Fibroblast of pulmonary artery (primary cell): ENCODE data around the gene FAM20A.

Experiments
- DNase-seq: peaks from one replicate; pipeline ENCODE4 v3.0.0-alpha.2; 2010; ENCODE audit warnings: low read depth
- H3K4me3 ChIP-seq: replicated peaks from 2 replicates; pipeline ENCODE4 v1.5.1; 2011; ENCODE audit warnings: low read depth, mild to moderate bottlenecking, control low read depth, low read length, moderate library complexity
- CTCF ChIP-seq: IDR thresholded peaks from 2 replicates; pipeline ENCODE4 v1.5.1; 2011; ENCODE audit warnings: mild to moderate bottlenecking, control low read depth, low read length, inconsistent platforms; ENCODE audit errors: missing control alignments

The FAM20A gene

GRCh38 chr17:68616334-68616733 is 15.2 kb upstream of the FAM20A start:
- H3K4me3 ChIP-seq: no peak overlapping the region
- no peak for TF ChIP-seq CTCF
- DNase-seq: no peak

GRCh38 chr17:68614718-68615117 is 13.6 kb upstream of the FAM20A start:
- TF ChIP-seq CTCF: no peak
- DNase-seq: no peak
- H3K4me3 ChIP-seq: no peak overlapping the region

- TF ChIP-seq CTCF: peak; percentile 74
- peak; percentile 69 for DNase-seq
- H3K4me3 ChIP-seq: no peak overlapping the region
These were observed 12.7 kb upstream of the FAM20A start for GRCh38 chr17:68613739-68614298.

- no peak overlapping the region for H3K4me3 ChIP-seq
- no peak for TF ChIP-seq CTCF
- DNase-seq: no peak
These were observed 11.7 kb upstream of the FAM20A start for GRCh38 chr17:68612923-68613292.

GRCh38 chr17:68612209-68612922 is 11.2 kb upstream of the FAM20A start:
- no peak for DNase-seq
- TF ChIP-seq CTCF: no peak
- no peak overlapping the region for H3K4me3 ChIP-seq

- DNase-seq: no peak
- no peak overlapping the region for H3K4me3 ChIP-seq
- no peak for TF ChIP-seq CTCF
These were observed 10.4 kb upstream of the FAM20A start for GRCh38 chr17:68611353-68612208.
